ENCODE data around the gene GPR50.

DNA sequence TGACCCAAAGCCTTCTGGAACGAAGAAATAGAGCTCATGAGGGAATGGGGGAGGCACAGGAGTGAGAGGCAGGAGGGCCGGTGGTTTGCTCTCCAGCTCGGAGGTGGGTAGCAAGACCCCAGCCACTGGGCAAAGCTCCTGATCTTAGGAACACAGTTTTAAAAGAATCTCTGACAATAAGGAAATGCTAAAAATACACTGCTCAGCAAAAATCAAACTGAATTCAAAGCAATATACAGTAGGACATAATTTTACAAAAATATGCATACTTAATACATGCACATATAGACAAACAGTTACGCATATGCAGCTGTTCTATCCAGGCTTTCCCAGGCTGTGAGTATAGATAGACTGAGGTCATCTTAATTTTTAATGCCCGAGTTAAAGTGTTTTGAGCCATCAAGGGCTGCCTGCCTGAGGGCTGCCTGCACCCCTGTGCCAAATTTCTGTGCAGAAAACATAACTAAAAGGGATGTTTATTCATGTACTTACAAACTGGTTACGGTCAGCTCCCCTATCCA is 6.9 kb downstream of the GPR50 start:
- TF ChIP-seq, protein P1, sequence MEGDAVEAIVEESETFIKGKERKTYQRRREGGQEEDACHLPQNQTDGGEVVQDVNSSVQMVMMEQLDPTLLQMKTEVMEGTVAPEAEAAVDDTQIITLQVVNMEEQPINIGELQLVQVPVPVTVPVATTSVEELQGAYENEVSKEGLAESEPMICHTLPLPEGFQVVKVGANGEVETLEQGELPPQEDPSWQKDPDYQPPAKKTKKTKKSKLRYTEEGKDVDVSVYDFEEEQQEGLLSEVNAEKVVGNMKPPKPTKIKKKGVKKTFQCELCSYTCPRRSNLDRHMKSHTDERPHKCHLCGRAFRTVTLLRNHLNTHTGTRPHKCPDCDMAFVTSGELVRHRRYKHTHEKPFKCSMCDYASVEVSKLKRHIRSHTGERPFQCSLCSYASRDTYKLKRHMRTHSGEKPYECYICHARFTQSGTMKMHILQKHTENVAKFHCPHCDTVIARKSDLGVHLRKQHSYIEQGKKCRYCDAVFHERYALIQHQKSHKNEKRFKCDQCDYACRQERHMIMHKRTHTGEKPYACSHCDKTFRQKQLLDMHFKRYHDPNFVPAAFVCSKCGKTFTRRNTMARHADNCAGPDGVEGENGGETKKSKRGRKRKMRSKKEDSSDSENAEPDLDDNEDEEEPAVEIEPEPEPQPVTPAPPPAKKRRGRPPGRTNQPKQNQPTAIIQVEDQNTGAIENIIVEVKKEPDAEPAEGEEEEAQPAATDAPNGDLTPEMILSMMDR (IDR thresholded peaks at IDR 0.05), result no peak
- no peak for TF ChIP-seq EZH2 (IDR thresholded peaks at IDR 0.05; ENCODE audit: borderline replicate concordance, insufficient read depth, low read depth, low read length, poor library complexity, severe bottlenecking)

All from B cell (primary cell).